ENCODE data around the gene TSLP.

The TSLP gene

DNA sequence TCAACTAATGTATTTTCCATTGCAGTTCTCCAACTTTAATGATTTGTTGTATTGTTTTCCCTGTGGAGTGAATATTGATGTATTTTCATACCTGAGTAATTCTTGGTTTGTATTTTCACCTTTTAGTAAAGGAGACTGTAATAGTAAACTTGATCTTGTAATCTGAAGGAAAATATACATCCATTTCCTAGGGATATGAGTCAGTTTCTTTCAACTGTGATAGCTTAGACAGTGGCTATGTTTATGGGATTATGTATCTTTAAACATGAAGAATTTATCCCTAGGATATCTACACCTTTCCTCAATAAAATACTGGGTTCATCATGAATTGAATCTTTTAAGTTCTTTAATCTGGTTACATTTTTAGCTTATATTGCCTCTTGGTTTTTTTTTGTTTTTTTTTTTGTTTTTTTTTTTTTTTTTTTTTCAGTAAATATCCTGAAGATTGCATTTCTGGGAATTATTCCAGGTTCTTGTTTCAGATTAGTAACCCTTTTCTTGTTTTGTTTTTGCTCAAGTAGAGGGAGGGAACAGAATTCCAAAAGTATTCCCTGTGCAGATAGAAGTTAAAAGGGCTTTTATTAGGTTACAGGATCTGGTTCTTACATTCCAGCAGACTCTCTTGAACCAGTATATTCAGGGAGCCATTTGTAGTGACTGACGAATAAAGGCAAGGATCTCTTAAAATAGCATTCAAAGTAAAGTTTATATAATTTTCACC is 27.7 kb downstream of the TSLP start:
- DNase-seq, result no peak

DNA sequence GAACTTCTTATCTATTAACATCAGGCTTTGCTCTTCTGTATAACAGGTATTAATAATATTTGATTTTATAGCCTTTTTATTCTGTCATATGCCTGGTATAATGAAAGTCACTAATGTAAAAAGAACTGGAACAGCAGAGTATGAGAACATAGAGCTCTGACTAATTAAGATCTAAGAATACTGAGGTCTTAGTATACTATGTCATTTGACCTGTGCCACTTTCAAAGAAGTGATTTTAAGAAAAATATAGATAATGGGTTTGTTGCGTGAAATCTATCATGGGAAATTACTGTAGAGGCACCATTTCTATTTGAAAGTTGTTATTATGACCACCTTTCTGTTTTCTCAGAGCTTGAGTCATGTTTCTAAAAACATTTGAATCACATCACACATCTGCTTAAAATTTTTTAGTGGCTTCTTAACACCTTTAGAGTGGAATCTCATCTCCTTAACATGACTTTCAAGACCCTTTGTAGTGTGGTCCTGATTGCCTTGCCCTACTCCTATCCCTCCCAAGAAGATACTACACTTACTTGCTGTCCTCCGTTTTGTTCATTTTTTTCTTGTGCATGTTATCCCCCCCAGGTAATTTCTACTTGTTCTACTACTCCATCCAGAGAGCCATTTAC is 34.9 kb downstream of the TSLP start:
- DNase-seq, result no peak

DNA sequence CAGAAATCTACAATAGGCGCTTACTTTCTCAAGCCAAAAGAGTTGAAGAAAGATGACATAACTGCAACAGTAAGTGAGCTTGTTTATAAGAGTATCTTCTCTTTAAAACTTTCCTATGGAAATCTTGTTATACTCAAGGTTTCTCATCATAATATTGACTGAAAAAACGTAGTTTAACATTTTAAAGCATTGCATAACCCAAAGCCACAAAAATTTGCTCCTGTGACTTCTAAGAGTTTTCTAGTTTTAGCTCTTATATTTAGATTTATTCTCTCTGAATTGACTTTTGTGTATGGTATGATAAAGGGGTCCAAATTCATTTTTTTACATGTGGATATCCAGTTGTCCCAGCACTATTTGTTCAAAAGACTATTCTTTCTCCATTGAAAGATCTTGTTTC is 35.9 kb downstream of the TSLP start:
- no peak for DNase-seq

DNA sequence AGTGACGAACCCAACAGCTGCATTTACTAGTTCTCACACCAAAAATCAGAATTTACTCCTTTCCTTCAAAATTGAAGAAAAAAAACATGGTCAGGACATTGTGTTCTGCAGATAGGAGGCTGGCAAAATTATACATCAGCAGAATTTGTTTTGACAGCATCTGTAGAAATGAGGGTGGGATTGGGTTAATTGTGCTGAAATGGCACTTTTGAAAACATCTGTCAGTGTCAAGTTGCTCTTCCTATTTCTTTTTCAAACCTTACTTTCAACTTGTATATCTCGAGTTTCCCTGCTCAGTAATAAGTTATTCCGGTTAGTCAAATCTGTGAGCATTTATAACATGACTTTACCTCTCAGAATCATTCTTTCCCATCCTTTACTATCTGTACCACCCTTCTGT is 40.4 kb downstream of the TSLP start:
- DNase-seq, result no peak

GRCh38 chr5:111113678-111114077 is 42.2 kb downstream of the TSLP start:
- DNase-seq, result no peak

DNA sequence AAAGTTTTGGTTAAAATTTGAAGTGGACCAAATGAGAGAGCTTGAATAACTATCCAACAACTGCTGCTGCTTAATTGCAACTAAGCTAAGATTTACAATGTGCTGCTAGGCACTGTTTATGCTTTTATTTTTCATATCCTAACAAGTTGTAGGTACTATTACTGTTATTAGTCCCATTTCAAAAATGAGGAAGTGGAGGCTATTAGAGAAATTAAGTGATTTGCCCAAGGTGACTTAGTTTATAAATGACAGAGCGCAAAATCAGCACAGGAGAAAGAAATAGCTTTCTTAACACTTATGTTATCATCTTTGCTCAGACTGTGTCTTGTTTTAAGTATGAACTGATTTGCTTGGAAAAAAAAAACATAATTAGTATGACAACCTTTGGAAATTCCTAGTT is 43.7 kb downstream of the TSLP start:
- no peak for DNase-seq

- peak; percentile 37 for DNase-seq
Measured at GRCh38 chr5:111116550-111116949, 45.0 kb downstream of the TSLP start.

- DNase-seq, result no peak
Measured at GRCh38 chr5:111117136-111117535, 45.6 kb downstream of the TSLP start.

DNA sequence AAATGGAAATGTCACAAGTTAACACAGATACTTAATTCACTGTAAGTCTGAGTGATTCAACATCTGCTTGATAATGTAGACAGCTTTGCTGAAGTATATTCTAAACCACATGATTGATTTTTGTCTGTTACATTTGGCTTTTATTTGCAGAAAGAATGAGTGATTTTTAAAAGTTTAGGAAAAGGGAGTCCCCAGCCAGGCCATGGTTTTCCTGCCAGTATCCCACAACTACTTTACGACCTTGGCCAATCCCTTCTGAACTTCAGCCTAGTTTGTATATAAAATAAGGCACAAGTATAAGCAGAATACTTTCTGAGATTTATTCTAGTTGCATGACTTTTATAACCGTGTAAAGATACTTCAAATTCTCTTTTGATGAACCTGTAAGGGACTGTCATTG is 47.7 kb downstream of the TSLP start:
- no peak for DNase-seq

DNA sequence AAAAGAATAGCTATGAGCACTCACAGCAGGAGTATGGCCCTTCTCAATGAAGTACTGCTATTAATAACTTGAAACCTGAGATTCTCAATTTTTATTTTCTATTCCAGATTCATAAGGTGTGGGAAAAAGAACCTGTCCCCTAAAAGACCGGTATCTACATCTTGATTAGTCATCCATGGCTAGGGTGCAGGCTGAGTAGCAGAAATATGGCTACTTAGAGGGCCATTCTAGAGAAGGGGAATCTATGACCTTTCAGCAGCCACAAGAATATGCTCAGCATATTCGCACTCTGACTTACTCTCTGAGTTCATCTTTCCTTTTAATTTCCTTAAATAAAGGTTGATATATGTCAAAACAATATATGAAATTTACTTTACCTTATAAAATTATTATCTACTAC is 48.3 kb downstream of the TSLP start:
- DNase-seq, result no peak

GRCh38 chr5:111120911-111121310 is 49.4 kb downstream of the TSLP start:
- no peak for DNase-seq

DNA sequence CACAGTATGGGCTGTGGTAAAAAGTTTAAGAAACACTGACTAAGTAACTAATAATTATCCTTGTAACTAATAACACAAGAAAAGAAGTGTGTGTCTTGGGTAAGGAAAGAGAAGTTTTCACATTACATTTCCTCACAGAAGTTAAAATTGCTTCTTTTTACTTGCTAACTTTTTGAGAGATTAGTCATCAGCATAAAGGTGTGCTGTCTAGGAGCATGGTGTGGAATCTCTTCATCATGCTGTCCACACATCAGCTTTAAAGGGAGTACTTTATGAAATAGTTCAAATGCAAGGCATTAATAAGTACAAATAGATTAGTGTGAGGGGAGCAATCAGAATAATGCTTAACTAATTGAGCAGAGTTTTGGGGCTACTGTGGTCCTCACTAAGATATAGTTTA is 50.4 kb downstream of the TSLP start:
- no peak for DNase-seq

DNA sequence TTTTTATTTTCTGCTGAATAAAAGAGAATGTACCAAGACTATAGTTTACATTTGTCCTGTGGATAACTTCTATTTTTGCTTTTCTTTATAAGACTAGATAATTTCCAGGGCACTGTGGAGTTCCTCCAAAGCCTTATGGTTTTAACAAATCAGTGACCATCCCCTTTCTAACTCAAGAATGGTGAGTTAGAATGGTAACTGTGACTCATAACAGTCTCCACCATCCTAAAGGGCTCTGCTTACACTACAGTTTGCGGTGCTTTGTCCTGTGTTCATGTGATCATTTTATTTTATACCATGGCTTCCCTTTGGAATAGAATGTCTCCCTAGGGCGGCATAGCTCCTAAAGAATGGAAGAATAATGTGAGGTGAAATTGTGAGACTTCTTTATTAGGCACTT is 50.9 kb downstream of the TSLP start:
- DNase-seq, result no peak

- DNase-seq, result no peak
Measured at GRCh38 chr5:111124793-111125192, 53.3 kb downstream of the TSLP start.

DNA sequence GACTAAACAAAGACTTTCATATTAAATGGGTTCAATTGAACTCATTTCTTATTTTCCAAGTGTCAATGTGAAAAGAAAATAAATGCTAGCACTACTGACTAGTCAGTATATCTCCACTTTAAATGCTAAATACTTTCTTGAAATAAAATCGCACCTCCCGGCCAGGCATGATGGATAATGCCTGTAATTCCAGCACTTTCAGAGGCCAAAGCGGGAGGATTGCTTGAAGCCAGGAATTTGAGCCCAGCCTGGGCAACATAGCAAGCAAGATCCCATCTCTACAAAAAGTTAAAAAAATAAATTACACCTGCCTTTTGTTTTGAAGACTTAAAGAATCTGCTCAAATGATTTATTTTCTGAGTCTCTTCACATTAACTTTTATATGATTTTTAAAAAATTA is 55.4 kb downstream of the TSLP start:
- DNase-seq, result no peak

All from GDM1 (cell line).